Fibroblast of gingiva (primary cell): ENCODE results near the gene MVK.

Experiments used
- DNase-seq: peaks from one replicate; pipeline ENCODE4 v3.0.0-alpha.2; 2011; ENCODE audit warnings: low read depth

Gene MVK

GRCh38 chr12:109632342-109632741 lies 58.7 kb downstream of the MVK start:
- no peak for DNase-seq

GRCh38 chr12:109635717-109636116 lies 62.1 kb downstream of the MVK start:
- no peak for DNase-seq

- no peak for DNase-seq
Measured at GRCh38 chr12:109637348-109637747, 63.8 kb downstream of the MVK start.

GRCh38 chr12:109637996-109638395 lies 64.4 kb downstream of the MVK start:
- DNase-seq, result no peak

- DNase-seq, result no peak
Measured at GRCh38 chr12:109638735-109639134, 65.1 kb downstream of the MVK start.

- no peak for DNase-seq
Measured at GRCh38 chr12:109639151-109639872, 65.7 kb downstream of the MVK start.

- no peak for DNase-seq
Measured at GRCh38 chr12:109640961-109641360, 67.4 kb downstream of the MVK start.

GRCh38 chr12:109641422-109641821 lies 67.8 kb downstream of the MVK start:
- no peak for DNase-seq

- no peak for DNase-seq
Measured at GRCh38 chr12:109642506-109643132, 69.0 kb downstream of the MVK start.

- DNase-seq, result no peak
Measured at GRCh38 chr12:109645194-109645593, 71.6 kb downstream of the MVK start.

- no peak for DNase-seq
Measured at GRCh38 chr12:109645708-109646107, 72.1 kb downstream of the MVK start.
